Hepatocyte (in vitro differentiated cells): ENCODE results near the gene PHKB. TPM values are rescaled to one million over a fixed set of nuclear protein-coding genes. Genes with fewer than 3 reads are reported as not detected.

ENCODE experiments used
- DNase-seq: peaks from one replicate; pipeline ENCODE4 v3.0.0-alpha.2; 2016; ENCODE audit warnings: low spot score
- H2AFZ ChIP-seq: fragments of 200-600 bp; sonication (generic); 2 replicates; pipeline ENCODE4 v1.6.0; 2016; ENCODE audit warnings: antibody characterized with exemption, mild to moderate bottlenecking
- H3K27ac ChIP-seq: fragments of 200-600 bp; sonication (generic); 2 replicates; pipeline ENCODE4 v1.5.1; 2016; ENCODE audit warnings: mild to moderate bottlenecking
- H3K27me3 ChIP-seq: fragments of 200-600 bp; sonication (generic); 2 replicates; pipeline ENCODE4 v1.6.1; 2016
- H3K36me3 ChIP-seq: fragments of 200-600 bp; sonication (generic); replicated peaks from 2 replicates; pipeline ENCODE4 v1.5.1; 2016; ENCODE audit warnings: low read depth; ENCODE audit not compliant: insufficient read depth
- H3K4me1 ChIP-seq: fragments of 200-600 bp; sonication (generic); 2 replicates; pipeline ENCODE4 v1.5.1; 2016; ENCODE audit warnings: mild to moderate bottlenecking, moderate library complexity; ENCODE audit not compliant: insufficient read depth
- H3K4me2 ChIP-seq: fragments of 200-600 bp; sonication (generic); 2 replicates; pipeline ENCODE4 v1.6.0; 2016
- H3K4me3 ChIP-seq: fragments of 200-600 bp; sonication (generic); 2 replicates; pipeline ENCODE4 v1.5.1; 2016; ENCODE audit warnings: mild to moderate bottlenecking
- H3K79me2 ChIP-seq: fragments of 200-600 bp; sonication (generic); 2 replicates; pipeline ENCODE4 v1.6.0; 2017; ENCODE audit warnings: mild to moderate bottlenecking
- H3K9me2 ChIP-seq: fragments of 200-600 bp; sonication (generic); replicated peaks from 2 replicates; pipeline ENCODE4 v1.6.0; 2017; ENCODE audit warnings: mild to moderate bottlenecking; ENCODE audit not compliant: insufficient read depth
- H3K9me3 ChIP-seq: fragments of 200-600 bp; sonication (generic); 2 replicates; pipeline ENCODE4 v1.5.1; 2016; ENCODE audit warnings: low read depth, mild to moderate bottlenecking
- H4K20me1 ChIP-seq: fragments of 200-600 bp; sonication (generic); 2 replicates; pipeline ENCODE4 v1.6.0; 2016; ENCODE audit warnings: mild to moderate bottlenecking; ENCODE audit not compliant: insufficient read depth, poor library complexity, severe bottlenecking
- EZH2 ChIP-seq: fragments of 200-600 bp; sonication (generic); IDR thresholded peaks from 2 replicates; pipeline ENCODE4 v1.6.1; 2016; ENCODE audit warnings: antibody characterized with exemption, mild to moderate bottlenecking, borderline replicate concordance
- EZH2phosphoT487 ChIP-seq: fragments of 200-600 bp; sonication (generic); IDR thresholded peaks from one replicate; pipeline ENCODE4 v1.6.1; 2018; ENCODE audit warnings: antibody characterized with exemption, mild to moderate bottlenecking, low read depth, moderate library complexity; ENCODE audit not compliant: unreplicated experiment, severe bottlenecking
- WGBS: methylation state at CpG from one replicate; pipeline ENCODE4 v1.1.6; 2016; ENCODE audit warnings: low lambda C conversion rate; ENCODE audit errors: missing lambda C conversion rate; 5-methylcytosine and 5-hydroxymethylcytosine counted together
- polyA plus RNA-seq: library from polyadenylated mRNA; unstranded; fragments of >200 nt; fragmentation: Nextera tagmentation; extraction: Ambion mirVana; gene quantifications from 2 replicates; pipeline ENCODE4 v1.2.1, GENCODE V29; 2016
- total RNA-seq: library from RNA; depleted of rRNA; stranded (reverse); fragments of >200 nt; gene quantifications from 2 replicates; pipeline ENCODE4 v1.2.3, GENCODE V29; 2014
- TF ChIP-seq, protein P1 (sequence below): fragments of 200-600 bp; sonication (generic); IDR thresholded peaks from 2 replicates; pipeline ENCODE4 v1.5.1; 2016; ENCODE audit warnings: antibody characterized with exemption, mild to moderate bottlenecking; ENCODE audit not compliant: poor library complexity

Gene PHKB
- total and polyA plus RNA-seq, 2 experiments from 2014 or later, result 28.7 to 71.7 TPM

- no peak for DNase-seq
- Histone ChIP-seq H4K20me1 (no peaks in the 10 kb centered on the region), H3K9me2 (no peaks in the 10 kb centered on the region), H3K27ac (no peak overlapping the region), H3K36me3 (no peaks in the 10 kb centered on the region), H3K9me3 (peaks cover 8% of the 10 kb centered on the region), H3K4me1 (no peaks in the 10 kb centered on the region), H3K27me3 (no peaks in the 10 kb centered on the region), H3K79me2 (no peaks in the 10 kb centered on the region), H3K4me2 (no peak overlapping the region), H2AFZ (no peak overlapping the region), H3K4me3 (no peak overlapping the region)
- TF ChIP-seq, protein P1, sequence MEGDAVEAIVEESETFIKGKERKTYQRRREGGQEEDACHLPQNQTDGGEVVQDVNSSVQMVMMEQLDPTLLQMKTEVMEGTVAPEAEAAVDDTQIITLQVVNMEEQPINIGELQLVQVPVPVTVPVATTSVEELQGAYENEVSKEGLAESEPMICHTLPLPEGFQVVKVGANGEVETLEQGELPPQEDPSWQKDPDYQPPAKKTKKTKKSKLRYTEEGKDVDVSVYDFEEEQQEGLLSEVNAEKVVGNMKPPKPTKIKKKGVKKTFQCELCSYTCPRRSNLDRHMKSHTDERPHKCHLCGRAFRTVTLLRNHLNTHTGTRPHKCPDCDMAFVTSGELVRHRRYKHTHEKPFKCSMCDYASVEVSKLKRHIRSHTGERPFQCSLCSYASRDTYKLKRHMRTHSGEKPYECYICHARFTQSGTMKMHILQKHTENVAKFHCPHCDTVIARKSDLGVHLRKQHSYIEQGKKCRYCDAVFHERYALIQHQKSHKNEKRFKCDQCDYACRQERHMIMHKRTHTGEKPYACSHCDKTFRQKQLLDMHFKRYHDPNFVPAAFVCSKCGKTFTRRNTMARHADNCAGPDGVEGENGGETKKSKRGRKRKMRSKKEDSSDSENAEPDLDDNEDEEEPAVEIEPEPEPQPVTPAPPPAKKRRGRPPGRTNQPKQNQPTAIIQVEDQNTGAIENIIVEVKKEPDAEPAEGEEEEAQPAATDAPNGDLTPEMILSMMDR, result no peak
- no peak for TF ChIP-seq EZH2phosphoT487
- no peak for TF ChIP-seq EZH2
- WGBS, result 92% methylated on average over 2 of the region's 2 CpGs
Measured at GRCh38 chr16:47519996-47520679, 59.0 kb downstream of the PHKB start.

- TF ChIP-seq EZH2phosphoT487, result no peak
- TF ChIP-seq, protein P1, result no peak
- no peak for TF ChIP-seq EZH2
- Histone ChIP-seq H2AFZ (no peak overlapping the region), H3K79me2 (no peaks in the 10 kb centered on the region), H3K9me2 (no peaks in the 10 kb centered on the region), H3K4me3 (no peak overlapping the region), H3K9me3 (peaks cover 8% of the 10 kb centered on the region), H3K4me1 (no peaks in the 10 kb centered on the region), H3K27ac (no peak overlapping the region), H3K27me3 (no peaks in the 10 kb centered on the region), H3K36me3 (no peaks in the 10 kb centered on the region), H4K20me1 (no peaks in the 10 kb centered on the region), H3K4me2 (no peak overlapping the region)
- DNase-seq, result no peak
- 62% methylated on average over 2 of the region's 2 CpGs for WGBS
Measured at GRCh38 chr16:47523342-47524006, 62.3 kb downstream of the PHKB start.

GRCh38 chr16:47524007-47524405 is 62.9 kb downstream of the PHKB start:
- Histone ChIP-seq H3K9me2 (no peaks in the 10 kb centered on the region), H4K20me1 (no peaks in the 10 kb centered on the region), H3K27me3 (no peaks in the 10 kb centered on the region), H3K4me3 (no peak overlapping the region), H3K79me2 (no peaks in the 10 kb centered on the region), H3K4me2 (no peak overlapping the region), H3K4me1 (no peaks in the 10 kb centered on the region), H2AFZ (no peak overlapping the region), H3K27ac (no peak overlapping the region), H3K9me3 (peaks cover 8% of the 10 kb centered on the region), H3K36me3 (no peaks in the 10 kb centered on the region)
- no peak for DNase-seq
- WGBS, result 72% methylated on average over 5 of the region's 5 CpGs
- TF ChIP-seq EZH2phosphoT487, result no peak
- TF ChIP-seq EZH2, result no peak
- TF ChIP-seq, protein P1, result no peak
